ENCODE measurements around the gene ZNF526. TPM values are rescaled to one million over a fixed set of nuclear protein-coding genes. Genes with fewer than 3 reads are reported as not detected.
A peak's percentile ranks its signal among the peaks of the same experiment; 100 is the strongest.

The ZNF526 gene
- total and polyA plus RNA-seq, 9 of the 15 experiments (the other 6 are each of a cell fraction or from before 2014, with no cell fraction given) = 1.3 to 17.9 (median 6.2) TPM

DNA sequence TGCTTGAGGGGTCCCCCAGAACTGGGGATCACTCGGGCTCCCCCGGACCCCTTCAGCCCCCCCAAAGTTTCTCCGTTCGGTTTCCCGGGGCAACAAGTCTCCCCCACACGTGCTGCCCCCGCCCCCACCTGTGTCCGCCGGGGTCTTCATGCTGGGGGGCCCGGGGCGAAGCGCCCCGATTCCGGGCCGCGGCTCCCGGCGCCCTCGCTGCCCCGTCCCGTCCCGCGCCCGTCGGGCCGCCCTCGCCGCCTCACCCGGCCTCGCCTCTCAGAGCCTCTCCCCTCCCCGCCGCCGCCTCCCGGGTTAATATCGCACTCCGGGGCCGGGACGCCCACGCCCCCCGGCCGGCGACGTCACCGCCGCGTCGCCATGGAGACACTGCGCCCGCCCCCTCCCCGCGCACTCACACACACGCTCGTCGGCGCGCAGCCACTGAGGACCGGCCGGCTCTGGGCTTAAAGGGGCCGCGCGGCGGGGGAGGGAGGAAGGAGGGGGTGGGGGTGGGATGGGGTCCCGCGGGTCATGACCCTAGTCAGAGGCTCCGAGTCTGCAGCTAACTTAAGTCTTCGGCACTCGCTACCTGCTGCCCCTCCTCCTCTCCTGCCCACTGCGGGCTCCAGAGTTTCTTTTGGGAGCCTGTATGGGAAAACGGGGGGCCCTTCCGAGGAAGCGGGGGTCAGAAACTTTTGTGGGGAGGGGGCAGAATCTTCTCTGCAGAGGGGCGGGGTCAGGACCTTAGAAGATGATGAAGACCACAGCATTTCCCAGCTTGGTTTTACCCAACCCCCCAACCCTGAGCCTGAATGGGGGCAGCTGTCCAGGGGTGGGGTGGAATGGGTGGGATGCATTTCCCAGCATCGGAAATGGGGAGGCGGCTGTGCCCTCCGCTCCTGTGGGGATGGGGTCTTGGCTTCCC, 35.0 kb downstream of the ZNF526 start, which contains the start of gene ERF (continued):
- TF ChIP-seq IRF1 (CRISPR knock-in tag; IDR thresholded peaks at IDR 0.05; ENCODE audit: borderline replicate concordance) = no peak
- no peak for TF ChIP-seq LCOR (CRISPR knock-in tag; IDR thresholded peaks at IDR 0.05)
- TF ChIP-seq SMARCE1 (IDR thresholded peaks at IDR 0.05) = no peak
- no peak for TF ChIP-seq E2F8 (IDR thresholded peaks at IDR 0.05; ENCODE audit: low read depth, partially characterized antibody)
- TF ChIP-seq HBP1 (CRISPR knock-in tag; IDR thresholded peaks at IDR 0.05) = no peak
- TF ChIP-seq, protein P1, sequence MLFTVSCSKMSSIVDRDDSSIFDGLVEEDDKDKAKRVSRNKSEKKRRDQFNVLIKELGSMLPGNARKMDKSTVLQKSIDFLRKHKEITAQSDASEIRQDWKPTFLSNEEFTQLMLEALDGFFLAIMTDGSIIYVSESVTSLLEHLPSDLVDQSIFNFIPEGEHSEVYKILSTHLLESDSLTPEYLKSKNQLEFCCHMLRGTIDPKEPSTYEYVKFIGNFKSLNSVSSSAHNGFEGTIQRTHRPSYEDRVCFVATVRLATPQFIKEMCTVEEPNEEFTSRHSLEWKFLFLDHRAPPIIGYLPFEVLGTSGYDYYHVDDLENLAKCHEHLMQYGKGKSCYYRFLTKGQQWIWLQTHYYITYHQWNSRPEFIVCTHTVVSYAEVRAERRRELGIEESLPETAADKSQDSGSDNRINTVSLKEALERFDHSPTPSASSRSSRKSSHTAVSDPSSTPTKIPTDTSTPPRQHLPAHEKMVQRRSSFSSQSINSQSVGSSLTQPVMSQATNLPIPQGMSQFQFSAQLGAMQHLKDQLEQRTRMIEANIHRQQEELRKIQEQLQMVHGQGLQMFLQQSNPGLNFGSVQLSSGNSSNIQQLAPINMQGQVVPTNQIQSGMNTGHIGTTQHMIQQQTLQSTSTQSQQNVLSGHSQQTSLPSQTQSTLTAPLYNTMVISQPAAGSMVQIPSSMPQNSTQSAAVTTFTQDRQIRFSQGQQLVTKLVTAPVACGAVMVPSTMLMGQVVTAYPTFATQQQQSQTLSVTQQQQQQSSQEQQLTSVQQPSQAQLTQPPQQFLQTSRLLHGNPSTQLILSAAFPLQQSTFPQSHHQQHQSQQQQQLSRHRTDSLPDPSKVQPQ (CRISPR knock-in tag; IDR thresholded peaks at IDR 0.05; ENCODE audit: borderline replicate concordance) = no peak
- no peak for TF ChIP-seq CEBPB (tag; IDR thresholded peaks at IDR 0.05)
- TF ChIP-seq CBX3 (IDR thresholded peaks at IDR 0.05; ENCODE audit: borderline replicate concordance in 1 of 2, low read length in 2 of 2) = no peak
- TF ChIP-seq ZFX (CRISPR knock-in tag; IDR thresholded peaks at IDR 0.05) = peak; percentile 63
- TF ChIP-seq, protein P2, sequence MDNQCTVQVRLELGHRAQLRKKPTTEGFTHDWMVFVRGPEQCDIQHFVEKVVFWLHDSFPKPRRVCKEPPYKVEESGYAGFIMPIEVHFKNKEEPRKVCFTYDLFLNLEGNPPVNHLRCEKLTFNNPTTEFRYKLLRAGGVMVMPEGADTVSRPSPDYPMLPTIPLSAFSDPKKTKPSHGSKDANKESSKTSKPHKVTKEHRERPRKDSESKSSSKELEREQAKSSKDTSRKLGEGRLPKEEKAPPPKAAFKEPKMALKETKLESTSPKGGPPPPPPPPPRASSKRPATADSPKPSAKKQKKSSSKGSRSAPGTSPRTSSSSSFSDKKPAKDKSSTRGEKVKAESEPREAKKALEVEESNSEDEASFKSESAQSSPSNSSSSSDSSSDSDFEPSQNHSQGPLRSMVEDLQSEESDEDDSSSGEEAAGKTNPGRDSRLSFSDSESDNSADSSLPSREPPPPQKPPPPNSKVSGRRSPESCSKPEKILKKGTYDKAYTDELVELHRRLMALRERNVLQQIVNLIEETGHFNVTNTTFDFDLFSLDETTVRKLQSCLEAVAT (IDR thresholded peaks at IDR 0.05) = no peak
- no peak for TF ChIP-seq SREBF1 (IDR thresholded peaks at IDR 0.05; ENCODE audit: borderline replicate concordance, low read depth, low read length)
- TF ChIP-seq DMBX1 (CRISPR knock-in tag; IDR thresholded peaks at IDR 0.05; ENCODE audit: borderline replicate concordance) = no peak
- TF ChIP-seq, protein P3, sequence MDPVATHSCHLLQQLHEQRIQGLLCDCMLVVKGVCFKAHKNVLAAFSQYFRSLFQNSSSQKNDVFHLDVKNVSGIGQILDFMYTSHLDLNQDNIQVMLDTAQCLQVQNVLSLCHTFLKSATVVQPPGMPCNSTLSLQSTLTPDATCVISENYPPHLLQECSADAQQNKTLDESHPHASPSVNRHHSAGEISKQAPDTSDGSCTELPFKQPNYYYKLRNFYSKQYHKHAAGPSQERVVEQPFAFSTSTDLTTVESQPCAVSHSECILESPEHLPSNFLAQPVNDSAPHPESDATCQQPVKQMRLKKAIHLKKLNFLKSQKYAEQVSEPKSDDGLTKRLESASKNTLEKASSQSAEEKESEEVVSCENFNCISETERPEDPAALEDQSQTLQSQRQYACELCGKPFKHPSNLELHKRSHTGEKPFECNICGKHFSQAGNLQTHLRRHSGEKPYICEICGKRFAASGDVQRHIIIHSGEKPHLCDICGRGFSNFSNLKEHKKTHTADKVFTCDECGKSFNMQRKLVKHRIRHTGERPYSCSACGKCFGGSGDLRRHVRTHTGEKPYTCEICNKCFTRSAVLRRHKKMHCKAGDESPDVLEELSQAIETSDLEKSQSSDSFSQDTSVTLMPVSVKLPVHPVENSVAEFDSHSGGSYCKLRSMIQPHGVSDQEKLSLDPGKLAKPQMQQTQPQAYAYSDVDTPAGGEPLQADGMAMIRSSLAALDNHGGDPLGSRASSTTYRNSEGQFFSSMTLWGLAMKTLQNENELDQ (CRISPR knock-in tag; IDR thresholded peaks at IDR 0.05; ENCODE audit: borderline replicate concordance) = no peak
- no peak for TF ChIP-seq HDAC8 (tag; IDR thresholded peaks at IDR 0.05)

Measured in K562 (cell line).